Fibroblast of lung (primary cell): ENCODE data around the gene DLD. TPM values are rescaled to one million over a fixed set of nuclear protein-coding genes. Genes with fewer than 3 reads are reported as not detected.

Experiments used
- DNase-seq, 2 donors: peaks; one replicate each; pipeline versions ENCODE4 v3.0.0 to v3.0.0-alpha.2; 2010; ENCODE audit warnings: low read depth in 2 of 2
- H2AFZ ChIP-seq: 2 replicates; pipeline ENCODE4 v1.5.1; 2012; ENCODE audit warnings: low read length, control low read depth, inconsistent platforms
- H3K27ac ChIP-seq: 2 replicates; pipeline ENCODE4 v1.5.1; 2011; ENCODE audit warnings: low read length, control low read depth; ENCODE audit not compliant: insufficient read depth
- H3K27me3 ChIP-seq: 2 replicates; pipeline ENCODE4 v1.5.1; 2011; ENCODE audit warnings: mild to moderate bottlenecking, low read length; ENCODE audit not compliant: control insufficient read depth, insufficient read depth
- H3K36me3 ChIP-seq: 2 replicates; pipeline ENCODE4 v1.5.1; 2011; ENCODE audit warnings: low read length; ENCODE audit not compliant: control insufficient read depth, insufficient read depth
- H3K4me1 ChIP-seq: 2 replicates; pipeline ENCODE4 v1.5.1; 2011; ENCODE audit warnings: low read length; ENCODE audit not compliant: control insufficient read depth, insufficient read depth; ENCODE audit errors: extremely low read depth
- H3K4me2 ChIP-seq: 2 replicates; pipeline ENCODE4 v1.5.1; 2011; ENCODE audit warnings: low read length, control low read depth; ENCODE audit not compliant: insufficient read depth; ENCODE audit errors: extremely low read depth
- H3K4me3 ChIP-seq, 4 experiments: fragments of 200-600 bp in 1 of 4; sonication (generic) in 1 of 4; replicated peaks in 1 of 4; 2 replicates each; pipeline ENCODE4 v1.5.1; 2011 to 2016; ENCODE audit warnings: low read length in 4 of 4, low read depth in 3 of 4, mild to moderate bottlenecking in 3 of 4, control low read depth in 2 of 4, inconsistent platforms in 1 of 4, mixed read lengths in 1 of 4; ENCODE audit not compliant: insufficient read depth in 1 of 4; ENCODE audit errors: control extremely low read depth in 1 of 4
- H3K79me2 ChIP-seq: 2 replicates; pipeline ENCODE4 v1.5.1; 2012; ENCODE audit warnings: mild to moderate bottlenecking, low read length, inconsistent platforms; ENCODE audit not compliant: control insufficient read depth, insufficient read depth
- H3K9ac ChIP-seq: 2 replicates; pipeline ENCODE4 v1.5.1; 2011; ENCODE audit warnings: mild to moderate bottlenecking, low read length, control low read depth; ENCODE audit not compliant: insufficient read depth
- H3K9me3 ChIP-seq: 2 replicates; pipeline ENCODE4 v1.5.1; 2012; ENCODE audit warnings: low read depth, low read length; ENCODE audit not compliant: control insufficient read depth, insufficient read depth
- H4K20me1 ChIP-seq: 2 replicates; pipeline ENCODE4 v1.5.1; 2011; ENCODE audit warnings: low read length; ENCODE audit not compliant: control insufficient read depth, insufficient read depth; ENCODE audit errors: extremely low read depth
- EZH2 ChIP-seq: IDR thresholded peaks from 2 replicates; pipeline ENCODE4 v1.5.1; 2012; ENCODE audit warnings: low read length, control low read depth, mild to moderate bottlenecking; ENCODE audit errors: missing control alignments
- polyA minus RNA-seq: library from RNA; depleted of rRNA, polyadenylated mRNA; stranded (reverse); fragments of >200 nt; gene quantifications from 2 replicates; pipeline ENCODE4 v1.2.3, GENCODE V29; 2011; ENCODE audit warnings: low replicate concordance
- polyA plus RNA-seq, 2 donors: library from polyadenylated mRNA; depleted of rRNA in 1 of 2; stranded (reverse) in 1 of 2; unstranded in 1 of 2; fragments of >200 nt; gene quantifications; 2 replicates each; pipeline ENCODE4 v1.2.1, GENCODE V29; 2011 to 2012; ENCODE audit warnings: missing spikeins in 1 of 2
- total RNA-seq: library from RNA; depleted of rRNA; stranded (reverse); fragments of >200 nt; gene quantifications from 2 replicates; pipeline ENCODE4 v1.2.1, GENCODE V29; 2014
- TF ChIP-seq, protein P1 (sequence below), 2 donors: IDR thresholded peaks in 1 of 2; conservative IDR thresholded peaks in 1 of 2; 1 replicate in 1 of 2; 2 replicates in 1 of 2; pipeline ENCODE4 v1.5.1; 2011 to 2012; ENCODE audit warnings: low read length in 2 of 2, control low read depth in 1 of 2, inconsistent platforms in 1 of 2, low read depth in 1 of 2, mild to moderate bottlenecking in 1 of 2

Gene DLD, protein sequence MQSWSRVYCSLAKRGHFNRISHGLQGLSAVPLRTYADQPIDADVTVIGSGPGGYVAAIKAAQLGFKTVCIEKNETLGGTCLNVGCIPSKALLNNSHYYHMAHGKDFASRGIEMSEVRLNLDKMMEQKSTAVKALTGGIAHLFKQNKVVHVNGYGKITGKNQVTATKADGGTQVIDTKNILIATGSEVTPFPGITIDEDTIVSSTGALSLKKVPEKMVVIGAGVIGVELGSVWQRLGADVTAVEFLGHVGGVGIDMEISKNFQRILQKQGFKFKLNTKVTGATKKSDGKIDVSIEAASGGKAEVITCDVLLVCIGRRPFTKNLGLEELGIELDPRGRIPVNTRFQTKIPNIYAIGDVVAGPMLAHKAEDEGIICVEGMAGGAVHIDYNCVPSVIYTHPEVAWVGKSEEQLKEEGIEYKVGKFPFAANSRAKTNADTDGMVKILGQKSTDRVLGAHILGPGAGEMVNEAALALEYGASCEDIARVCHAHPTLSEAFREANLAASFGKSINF
- total RNA-seq (44.2 and 48.6 TPM in 2 replicates), polyA plus RNA-seq (160 and 172 TPM in 2 replicates), polyA minus RNA-seq (15.9 and 30.8 TPM in 2 replicates)
- 69.9 and 83.5 TPM in 2 replicates for polyA plus RNA-seq (2012)

DNA sequence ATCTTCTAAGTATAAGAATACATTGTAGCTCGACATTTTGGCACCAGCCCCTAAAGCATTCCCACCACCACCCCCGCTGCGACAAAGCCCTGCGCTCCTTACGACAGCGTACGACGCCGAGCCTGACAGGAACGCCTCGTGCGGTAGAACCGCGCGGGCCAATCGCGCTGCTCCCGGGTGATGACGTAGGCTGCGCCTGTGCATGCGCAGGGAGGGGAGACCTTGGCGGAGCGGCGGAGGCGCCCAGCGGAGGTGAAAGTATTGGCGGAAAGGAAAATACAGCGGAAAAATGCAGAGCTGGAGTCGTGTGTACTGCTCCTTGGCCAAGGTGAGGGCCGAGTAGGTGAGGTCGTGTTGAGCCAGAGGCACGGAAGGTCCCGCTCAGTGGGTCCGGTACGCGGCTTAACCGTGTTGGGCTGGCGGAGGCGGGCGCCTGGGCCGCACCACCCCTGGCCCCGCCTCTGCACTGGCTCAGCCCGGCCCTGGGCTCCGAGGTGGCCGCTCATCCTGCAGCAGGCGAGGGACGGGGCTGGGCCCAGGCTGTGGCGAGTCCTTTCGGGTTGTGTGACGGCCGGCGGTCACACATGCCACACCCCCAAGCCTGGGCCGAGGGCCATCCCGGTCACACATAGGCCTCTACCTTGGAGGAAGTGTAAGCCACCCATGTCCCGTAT is at the start of gene DLD:
TSS of gene DLD (plus strand) at position 222 of the 674 bp plus-strand sequence. CDS start at position 290, 68 bp downstream.
- H3K36me3 ChIP-seq: peaks cover 5% of the 10 kb centered on the region
- TF ChIP-seq EZH2: no peak
- TF ChIP-seq, protein P1, sequence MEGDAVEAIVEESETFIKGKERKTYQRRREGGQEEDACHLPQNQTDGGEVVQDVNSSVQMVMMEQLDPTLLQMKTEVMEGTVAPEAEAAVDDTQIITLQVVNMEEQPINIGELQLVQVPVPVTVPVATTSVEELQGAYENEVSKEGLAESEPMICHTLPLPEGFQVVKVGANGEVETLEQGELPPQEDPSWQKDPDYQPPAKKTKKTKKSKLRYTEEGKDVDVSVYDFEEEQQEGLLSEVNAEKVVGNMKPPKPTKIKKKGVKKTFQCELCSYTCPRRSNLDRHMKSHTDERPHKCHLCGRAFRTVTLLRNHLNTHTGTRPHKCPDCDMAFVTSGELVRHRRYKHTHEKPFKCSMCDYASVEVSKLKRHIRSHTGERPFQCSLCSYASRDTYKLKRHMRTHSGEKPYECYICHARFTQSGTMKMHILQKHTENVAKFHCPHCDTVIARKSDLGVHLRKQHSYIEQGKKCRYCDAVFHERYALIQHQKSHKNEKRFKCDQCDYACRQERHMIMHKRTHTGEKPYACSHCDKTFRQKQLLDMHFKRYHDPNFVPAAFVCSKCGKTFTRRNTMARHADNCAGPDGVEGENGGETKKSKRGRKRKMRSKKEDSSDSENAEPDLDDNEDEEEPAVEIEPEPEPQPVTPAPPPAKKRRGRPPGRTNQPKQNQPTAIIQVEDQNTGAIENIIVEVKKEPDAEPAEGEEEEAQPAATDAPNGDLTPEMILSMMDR (conservative IDR thresholded peaks at IDR 0.05 in 1 of 2, IDR thresholded peaks at IDR 0.05 in 1 of 2; ENCODE audit: low read depth in 1 of 2, low read length in 2 of 2): no peak
- peak within 1 kb of the TSS; percentile 96 for H3K9ac ChIP-seq
- H3K4me3 ChIP-seq: peak within 1 kb of the TSS; percentile 68 to 89 (median 76)
- no peaks in the 10 kb centered on the region for H3K27me3 ChIP-seq
- peaks cover 9% of the 10 kb centered on the region for H3K4me1 ChIP-seq
- no peaks in the 10 kb centered on the region for H4K20me1 ChIP-seq
- peak within 1 kb of the TSS; percentile 98 for H3K4me2 ChIP-seq
- peak within 1 kb of the TSS; percentile 98 for H3K27ac ChIP-seq
- H3K9me3 ChIP-seq: no peaks in the 10 kb centered on the region
- peak; percentile 92 to 93 for DNase-seq
- H3K79me2 ChIP-seq: peaks cover 30% of the 10 kb centered on the region
- peak within 1 kb of the TSS; percentile 100 for H2AFZ ChIP-seq

DNA sequence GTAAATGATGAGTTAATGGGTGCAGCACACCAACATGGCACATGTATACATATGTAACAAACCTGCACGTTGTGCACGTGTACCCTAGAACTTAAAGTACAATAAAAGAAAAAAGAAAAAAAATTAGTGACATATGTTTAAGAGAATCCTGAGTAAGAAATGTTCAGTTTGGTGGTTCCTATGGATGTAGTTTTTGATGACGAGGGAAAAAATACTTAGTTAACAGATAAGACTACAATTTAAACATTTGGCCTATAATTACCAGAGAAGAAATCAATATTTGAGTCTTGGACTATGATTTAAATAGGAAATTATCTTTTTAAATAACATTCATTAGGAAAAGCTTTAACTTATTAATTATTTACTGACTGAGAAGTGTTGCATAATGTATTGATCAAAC is 48.8 kb upstream of the DLD start:
- H3K4me3 ChIP-seq: no peak overlapping the region
- H3K79me2 ChIP-seq: no peaks in the 10 kb centered on the region
- TF ChIP-seq EZH2: no peak
- TF ChIP-seq, protein P1 (conservative IDR thresholded peaks at IDR 0.05 in 1 of 2, IDR thresholded peaks at IDR 0.05 in 1 of 2; ENCODE audit: low read depth in 1 of 2, low read length in 2 of 2): no peak
- DNase-seq: no peak
- H3K9me3 ChIP-seq: no peaks in the 10 kb centered on the region
- H3K4me1 ChIP-seq: no peaks in the 10 kb centered on the region
- no peak overlapping the region for H2AFZ ChIP-seq
- no peak overlapping the region for H3K27ac ChIP-seq
- no peak overlapping the region for H3K4me2 ChIP-seq
- no peaks in the 10 kb centered on the region for H4K20me1 ChIP-seq
- H3K36me3 ChIP-seq: no peaks in the 10 kb centered on the region
- H3K27me3 ChIP-seq: peaks cover 3% of the 10 kb centered on the region
- no peak overlapping the region for H3K9ac ChIP-seq

DNA sequence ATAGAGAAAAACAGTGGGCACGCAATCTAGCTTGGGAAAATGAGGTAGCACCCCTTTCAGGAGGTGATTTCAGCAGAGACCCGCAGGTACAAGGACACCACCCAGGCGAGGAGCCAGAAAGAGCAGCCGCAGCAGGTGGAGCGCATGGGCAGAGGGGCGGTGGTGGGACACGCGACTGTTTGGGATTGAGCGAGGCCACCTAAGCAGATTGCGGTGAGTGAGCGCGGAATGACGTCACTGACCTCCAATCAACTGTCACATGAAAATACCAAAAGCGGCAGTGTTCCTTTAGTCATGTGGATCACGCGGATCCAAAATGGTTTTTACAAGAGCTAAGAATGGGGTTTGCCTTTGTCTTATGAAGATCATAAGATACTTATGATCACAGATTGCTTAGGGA is 47.8 kb upstream of the DLD start:
- H3K27ac ChIP-seq: no peak overlapping the region
- no peaks in the 10 kb centered on the region for H3K4me1 ChIP-seq
- DNase-seq: no peak
- H3K9me3 ChIP-seq: no peaks in the 10 kb centered on the region
- no peak overlapping the region for H3K4me2 ChIP-seq
- H3K36me3 ChIP-seq: no peaks in the 10 kb centered on the region
- H2AFZ ChIP-seq: no peak overlapping the region
- no peak overlapping the region for H3K4me3 ChIP-seq
- H3K9ac ChIP-seq: no peak overlapping the region
- no peaks in the 10 kb centered on the region for H4K20me1 ChIP-seq
- H3K79me2 ChIP-seq: no peaks in the 10 kb centered on the region
- TF ChIP-seq, protein P1 (conservative IDR thresholded peaks at IDR 0.05 in 1 of 2, IDR thresholded peaks at IDR 0.05 in 1 of 2; ENCODE audit: low read depth in 1 of 2, low read length in 2 of 2): no peak
- TF ChIP-seq EZH2: no peak
- peaks cover 2% of the 10 kb centered on the region for H3K27me3 ChIP-seq
